Psoas muscle (tissue), 8 donors: ENCODE results near the gene OSER1. TPM values are rescaled to one million over a fixed set of nuclear protein-coding genes. Genes with fewer than 3 reads are reported as not detected.
A peak's percentile ranks its signal among the peaks of the same experiment; 100 is the strongest.

Experiments used
- ATAC-seq, 4 donors: fragments of 200-7000 bp; cut with Tn5 transposase; one replicate each; pipeline ENCODE4 v1.9.1; 2020; ENCODE audit warnings: moderate library complexity in 3 of 4, mild to moderate bottlenecking in 2 of 4
- DNase-seq, 2 donors: peaks; one replicate each; pipeline ENCODE4 v3.0.0-alpha.2; 2020
- H3K27ac ChIP-seq: fragments of 200-600 bp; one replicate; pipeline ENCODE4 v1.8.0; 2022
- H3K27me3 ChIP-seq, 3 donors: fragments of 200-600 bp in 1 of 3; one replicate each; pipeline versions ENCODE4 v1.6.1 to v1.8.0; 2013 to 2022; ENCODE audit warnings: low read length in 2 of 3, mild to moderate bottlenecking in 2 of 3, moderate library complexity in 1 of 3; ENCODE audit not compliant: insufficient read depth in 3 of 3
- H3K36me3 ChIP-seq, 2 donors: fragments of 200-600 bp in 1 of 2; one replicate each; pipeline versions ENCODE4 v1.6.1 to v1.8.0; 2013 to 2022; ENCODE audit warnings: low read depth in 1 of 2, mild to moderate bottlenecking in 1 of 2, moderate library complexity in 1 of 2; ENCODE audit not compliant: insufficient read depth in 1 of 2
- H3K4me1 ChIP-seq: fragments of 200-600 bp; one replicate; pipeline ENCODE4 v1.8.0; 2022
- H3K4me3 ChIP-seq: fragments of 200-600 bp; one replicate; pipeline ENCODE4 v1.8.0; 2022; ENCODE audit warnings: mild to moderate bottlenecking
- H3K9me3 ChIP-seq: fragments of 200-600 bp; one replicate; pipeline ENCODE4 v1.8.0; 2022
- WGBS, 3 donors: extraction: QIAGEN DNeasy Blood & Tissue Kit; methylation state at CpG; one replicate each; pipeline versions ENCODE4 v1.1.6 to v1.1.7; 2013; 5-methylcytosine and 5-hydroxymethylcytosine counted together
- intact Hi-C, 2 donors: fragments of 100-400 bp; cut with DNase I; formaldehyde crosslinking; loops; one replicate each; pipeline versions ENCODE4 v1.11.0 to v1.14.2; 2022
- long read RNA-seq, 2 donors: library from polyadenylated mRNA; unstranded; transcript quantifications; one replicate each; pipeline ENCODE4 v2.0.0, GENCODE V29; 2021
- polyA plus RNA-seq, 3 donors: library from polyadenylated mRNA; stranded (reverse); fragments of 200-250 nt; gene quantifications; one replicate each; pipeline ENCODE4 v1.2.3, GENCODE V29; 2013
- total RNA-seq, 4 donors: library from RNA; stranded (reverse); fragmentation: NEBNext Ultra II Directional in 2 of 4; extraction: Animal tissue kit (Norgen Biotek cat#: 25700) in 2 of 4; gene quantifications; one replicate each; pipeline versions ENCODE4 v1.2.1 to v1.2.4, GENCODE V29; 2021 to 2023
- TF ChIP-seq, protein P1 (sequence below): fragments of 200-600 bp; IDR thresholded peaks from one replicate; pipeline ENCODE4 v1.8.0; 2022; ENCODE audit warnings: antibody characterized with exemption
- donor health status: healthy with polysubstance abuse.
- donor health status: DM: no; HTN: no; CAD: no; lungs with moderate emphysema.
- donor health status: Bipolar disorder and iron deficiency.
- donor health status: healthy.
- donor health status: DM: yes; HTN: yes; CAD: no.
- donor health status: DM: no; HTN: no; CAD: no.
- donor health status: DM: no; HTN: no; CAD: no.
- donor health status: DM: yes; HTN: yes; CAD: no.

Gene OSER1
- total RNA-seq (10 to 100 TPM; 46.0 to 97.6 (median 61.7) TPM), polyA plus RNA-seq (10 to 100 TPM; 47.4 to 75.7 (median 71.4) TPM)
- long read RNA-seq, donor 1, transcript OSER1-201 (4 exons, 1,572 nt) = major isoform, 57 of 67 reads
- long read RNA-seq, donor 1, partial matches to known transcripts = 5 of 67 reads
- long read RNA-seq, donor 1, other reads (novel, unspliced or antisense) = 5 of 67 reads
- long read RNA-seq, donor 2, transcript OSER1-201 (4 exons, 1,572 nt) = major isoform, 220 of 244 reads
- long read RNA-seq, donor 2, partial matches to known transcripts = 7 of 244 reads
- long read RNA-seq, donor 2, other reads (novel, unspliced or antisense) = 17 of 244 reads

DNA sequence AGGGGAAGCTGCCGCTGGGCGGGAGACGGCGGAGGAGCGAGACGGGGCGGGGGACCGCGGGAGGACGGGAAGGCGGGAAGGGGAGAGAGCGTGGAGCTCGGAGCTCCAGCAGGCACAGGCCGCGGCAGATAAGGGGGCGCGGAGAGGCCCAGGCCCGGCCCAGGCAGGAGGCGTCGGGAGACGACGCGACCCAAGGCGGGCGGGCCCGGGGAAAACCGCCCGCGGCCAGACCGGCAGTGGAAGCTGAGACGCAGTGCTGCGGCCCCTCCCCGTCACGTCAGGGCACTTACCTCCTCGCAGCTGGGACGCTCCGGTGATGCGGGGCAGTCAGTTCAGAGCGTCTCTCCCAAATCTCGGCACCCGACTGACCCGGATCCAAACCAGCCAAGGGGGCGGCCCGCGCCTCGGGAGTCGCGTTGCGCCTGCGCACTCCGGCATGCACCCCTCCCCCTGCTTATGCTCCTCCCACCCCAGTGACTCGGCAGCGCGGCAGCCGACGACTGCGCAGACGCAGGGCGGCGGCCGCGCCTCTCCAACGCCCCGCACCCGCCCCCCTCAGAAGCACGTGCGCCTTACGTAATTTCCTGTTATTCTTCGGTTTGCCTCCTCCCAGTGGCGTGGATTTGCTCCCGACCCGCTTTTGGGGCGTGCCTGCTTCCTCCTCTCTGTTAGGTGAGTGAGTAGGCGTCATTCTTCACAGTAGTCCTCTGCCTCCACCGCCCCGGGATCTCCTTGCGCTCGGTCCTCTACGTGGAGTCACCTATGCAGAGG, at the start of gene OSER1:
TSS of gene OSER1 (minus strand) at position 366 of the 771 bp plus-strand sequence. CDS start 3,814 bp downstream, outside the sequence.
- TF ChIP-seq, protein P1, sequence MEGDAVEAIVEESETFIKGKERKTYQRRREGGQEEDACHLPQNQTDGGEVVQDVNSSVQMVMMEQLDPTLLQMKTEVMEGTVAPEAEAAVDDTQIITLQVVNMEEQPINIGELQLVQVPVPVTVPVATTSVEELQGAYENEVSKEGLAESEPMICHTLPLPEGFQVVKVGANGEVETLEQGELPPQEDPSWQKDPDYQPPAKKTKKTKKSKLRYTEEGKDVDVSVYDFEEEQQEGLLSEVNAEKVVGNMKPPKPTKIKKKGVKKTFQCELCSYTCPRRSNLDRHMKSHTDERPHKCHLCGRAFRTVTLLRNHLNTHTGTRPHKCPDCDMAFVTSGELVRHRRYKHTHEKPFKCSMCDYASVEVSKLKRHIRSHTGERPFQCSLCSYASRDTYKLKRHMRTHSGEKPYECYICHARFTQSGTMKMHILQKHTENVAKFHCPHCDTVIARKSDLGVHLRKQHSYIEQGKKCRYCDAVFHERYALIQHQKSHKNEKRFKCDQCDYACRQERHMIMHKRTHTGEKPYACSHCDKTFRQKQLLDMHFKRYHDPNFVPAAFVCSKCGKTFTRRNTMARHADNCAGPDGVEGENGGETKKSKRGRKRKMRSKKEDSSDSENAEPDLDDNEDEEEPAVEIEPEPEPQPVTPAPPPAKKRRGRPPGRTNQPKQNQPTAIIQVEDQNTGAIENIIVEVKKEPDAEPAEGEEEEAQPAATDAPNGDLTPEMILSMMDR = no peak
- H3K27me3 ChIP-seq = no peaks in the 10 kb centered on the region
- H3K9me3 ChIP-seq = no peaks in the 10 kb centered on the region
- ATAC-seq = peak; percentile 87 to 93 (median 88)
- H3K27ac ChIP-seq = peak within 1 kb of the TSS; percentile 92
- H3K4me1 ChIP-seq = peaks cover 36% of the 10 kb centered on the region
- DNase-seq = peak; percentile 96 to 99
- peaks cover 0 to 10% of the 10 kb centered on the region in 2 donors for H3K36me3 ChIP-seq
- intact Hi-C loops = loop anchor here (5.0 to 10.0 kb wide), 5 partner anchors 264 to 674 kb away; partner anchors contain the start of genes TTPAL (in 2 of the 2) and YWHAB (in 1 of the 2)
- 0 to 1% (median 0%) methylated on average over 46 to 79 of the region's 79 CpGs for WGBS, 3 donors
- peak within 1 kb of the TSS; percentile 77 for H3K4me3 ChIP-seq

DNA sequence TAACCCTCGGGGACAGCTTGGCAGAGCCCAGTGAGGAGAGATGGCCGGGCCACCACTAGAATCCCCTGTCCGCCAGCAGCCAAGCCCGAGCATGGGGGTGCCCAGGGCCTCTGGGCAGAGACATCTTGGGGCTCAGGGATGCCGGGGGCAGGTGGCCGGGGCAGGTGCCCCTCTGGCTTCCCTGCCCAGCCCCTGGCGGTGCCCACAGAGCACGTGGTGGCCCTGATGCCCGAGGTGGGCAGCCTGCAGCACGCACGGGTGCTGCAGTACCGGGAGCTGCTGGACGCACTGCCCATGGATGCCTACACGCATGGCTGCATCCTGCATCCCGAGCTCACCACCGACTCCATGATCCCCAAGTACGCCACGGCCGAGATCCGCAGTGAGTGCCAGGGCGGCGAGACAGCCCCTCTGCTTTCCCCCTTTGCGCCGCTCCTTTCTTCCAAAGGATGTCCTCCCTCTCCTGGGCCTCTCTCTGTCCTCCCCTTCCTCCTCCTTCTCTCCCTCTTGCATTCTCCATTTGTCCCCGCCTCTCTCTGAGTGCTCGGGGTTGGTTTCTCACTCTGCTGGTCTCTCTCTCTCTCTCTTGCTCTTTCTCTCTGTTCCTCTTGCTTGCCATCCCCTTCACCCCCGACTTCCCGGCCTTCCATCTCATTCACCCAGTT, 47.8 kb upstream of the OSER1 start:
- no peak for DNase-seq
- H3K27ac ChIP-seq = no peak overlapping the region
- H3K4me3 ChIP-seq = no peak overlapping the region
- intact Hi-C loops = no loop called here
- TF ChIP-seq, protein P1 = no peak
- H3K36me3 ChIP-seq = no peaks in the 10 kb centered on the region
- ATAC-seq = no peak
- 82 to 84% (median 83%) methylated on average over 21 to 28 of the region's 28 CpGs for WGBS, 3 donors
- no peaks in the 10 kb centered on the region for H3K9me3 ChIP-seq
- H3K4me1 ChIP-seq = no peaks in the 10 kb centered on the region
- H3K27me3 ChIP-seq = no peaks in the 10 kb centered on the region

DNA sequence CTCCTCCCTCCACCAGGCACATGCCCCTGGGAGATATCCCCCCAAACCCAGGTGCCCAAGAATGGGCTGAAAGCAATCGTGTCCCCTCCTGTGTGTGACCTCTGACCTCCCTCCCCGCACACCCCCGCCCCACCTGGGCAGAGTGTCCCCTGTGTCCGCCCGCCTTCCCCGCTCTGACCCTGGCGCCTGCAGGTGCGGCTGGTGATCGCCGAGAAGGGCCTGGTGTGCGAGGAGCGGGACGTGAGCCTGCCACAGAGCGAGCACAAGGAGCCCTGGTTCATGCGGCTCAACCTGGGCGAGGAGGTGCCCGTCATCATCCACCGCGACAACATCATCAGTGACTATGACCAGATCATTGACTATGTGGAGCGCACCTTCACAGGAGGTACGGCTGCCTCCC, 46.4 kb upstream of the OSER1 start:
- ATAC-seq = no peak
- no peak for DNase-seq
- H3K27ac ChIP-seq = no peak overlapping the region
- intact Hi-C loops = no loop called here
- H3K4me1 ChIP-seq = no peaks in the 10 kb centered on the region
- WGBS, 3 donors = 84 to 88% (median 86%) methylated on average over 21 of the region's 21 CpGs
- TF ChIP-seq, protein P1 = no peak
- H3K9me3 ChIP-seq = no peaks in the 10 kb centered on the region
- no peaks in the 10 kb centered on the region for H3K36me3 ChIP-seq
- no peak overlapping the region for H3K4me3 ChIP-seq
- no peaks in the 10 kb centered on the region for H3K27me3 ChIP-seq

DNA sequence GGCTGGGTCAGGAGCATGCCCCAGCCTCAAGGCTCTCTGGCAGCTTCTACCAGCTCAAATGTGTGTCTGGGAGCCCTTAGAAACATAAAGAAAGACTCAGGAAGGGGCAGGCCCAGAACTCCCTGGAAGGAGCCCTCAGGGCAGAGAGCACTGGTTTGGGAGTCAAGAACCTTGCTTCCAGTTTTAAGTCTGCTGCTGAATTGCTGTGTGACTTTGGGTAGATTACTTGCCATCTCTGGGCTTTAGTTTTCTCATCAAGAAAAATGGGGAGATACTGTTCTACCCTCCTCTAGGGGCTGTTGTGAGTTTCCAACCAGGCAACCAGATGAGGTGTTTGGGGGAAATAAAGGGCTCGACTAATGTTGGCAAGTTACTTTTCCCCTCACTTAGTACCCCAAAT, 45.4 kb upstream of the OSER1 start:
- WGBS, 3 donors = 87 to 100% (median 90%) methylated on average over 1 of the region's 1 CpG
- Histone ChIP-seq H3K4me3 (no peak overlapping the region), H3K27me3 (no peaks in the 10 kb centered on the region), H3K4me1 (no peaks in the 10 kb centered on the region), H3K9me3 (no peaks in the 10 kb centered on the region), H3K27ac (no peak overlapping the region), H3K36me3 (no peaks in the 10 kb centered on the region)
- ATAC-seq (no peak), DNase-seq (no peak)
- TF ChIP-seq, protein P1 = no peak
- intact Hi-C loops = no loop called here
